Stimulated activated memory B cell treated with anti-CD40 and anti-IgM and Interleukin-4, amounts not matched to agents 10 μg/mL and 1 μg/mL and 100 μg/mL, for 72 hours (primary cell): ENCODE data around the gene ITGB3.

Source experiments
- ATAC-seq: fragments of 150-1000 bp; cut with Tn5 transposase; 2 replicates; pipeline ENCODE4 v1.10.0; 2021
- H3K27ac Mint-ChIP-seq: one replicate; pipeline ENCODE4 v1.8.0; 2022; ENCODE audit warnings: mild to moderate bottlenecking, mixed read lengths
- H3K27me3 Mint-ChIP-seq: one replicate; pipeline ENCODE4 v1.8.0; 2022; ENCODE audit warnings: mixed read lengths
- H3K36me3 Mint-ChIP-seq: one replicate; pipeline ENCODE4 v1.8.0; 2022; ENCODE audit warnings: mixed read lengths
- H3K4me1 Mint-ChIP-seq: one replicate; pipeline ENCODE4 v1.8.0; 2022; ENCODE audit warnings: mixed read lengths
- H3K4me3 Mint-ChIP-seq: one replicate; pipeline ENCODE4 v1.8.0; 2022; ENCODE audit warnings: mild to moderate bottlenecking, moderate library complexity, mixed read lengths
- H3K9me3 Mint-ChIP-seq: one replicate; pipeline ENCODE4 v1.8.0; 2022; ENCODE audit warnings: mixed read lengths

Gene ITGB3

GRCh38 chr17:47230864-47231263 lies 22.8 kb upstream of the ITGB3 start:
- peak; percentile 58 for ATAC-seq
- Mint-ChIP-seq H3K9me3 (no peaks in the 10 kb centered on the region), H3K27me3 (no peaks in the 10 kb centered on the region), H3K4me1 (peaks cover 25% of the 10 kb centered on the region), H3K36me3 (no peaks in the 10 kb centered on the region), H3K27ac (peak overlapping the region; percentile 21), H3K4me3 (peak overlapping the region; percentile 72)

- no peaks in the 10 kb centered on the region for H3K36me3 Mint-ChIP-seq
- H3K9me3 Mint-ChIP-seq = no peaks in the 10 kb centered on the region
- peaks cover 25% of the 10 kb centered on the region for H3K4me1 Mint-ChIP-seq
- peak; percentile 35 for ATAC-seq
- peak overlapping the region; percentile 72 for H3K4me3 Mint-ChIP-seq
- H3K27me3 Mint-ChIP-seq = no peaks in the 10 kb centered on the region
- H3K27ac Mint-ChIP-seq = peak overlapping the region; percentile 21
These were observed 22.3 kb upstream of the ITGB3 start for GRCh38 chr17:47231334-47231733.

DNA sequence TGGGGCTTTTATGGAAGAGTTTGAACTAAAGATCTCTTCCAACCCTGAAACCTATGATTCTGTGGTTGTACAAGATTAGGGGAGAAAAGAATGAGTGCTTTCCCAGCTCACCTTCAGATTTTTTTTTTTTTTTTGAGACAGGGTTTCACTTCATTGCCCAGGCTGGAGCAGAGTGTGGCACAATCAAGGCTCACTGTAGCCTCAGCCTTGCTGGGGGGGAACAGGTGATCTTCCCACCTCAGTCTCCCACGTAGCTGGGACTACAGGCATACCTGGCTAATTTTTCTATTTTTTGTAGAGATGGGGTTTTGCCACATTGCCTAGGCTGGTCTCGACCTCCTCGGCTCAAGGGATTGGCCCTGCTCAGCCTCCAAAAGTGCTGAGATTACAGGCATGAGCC lies 21.8 kb upstream of the ITGB3 start:
- H3K27ac Mint-ChIP-seq = no peak overlapping the region
- ATAC-seq = no peak
- H3K4me3 Mint-ChIP-seq = no peak overlapping the region
- no peaks in the 10 kb centered on the region for H3K27me3 Mint-ChIP-seq
- no peaks in the 10 kb centered on the region for H3K9me3 Mint-ChIP-seq
- H3K4me1 Mint-ChIP-seq = peaks cover 25% of the 10 kb centered on the region
- no peaks in the 10 kb centered on the region for H3K36me3 Mint-ChIP-seq

GRCh38 chr17:47232465-47232864 lies 21.2 kb upstream of the ITGB3 start:
- no peak for ATAC-seq
- Mint-ChIP-seq H3K27ac (peak overlapping the region; percentile 30), H3K9me3 (no peaks in the 10 kb centered on the region), H3K4me3 (no peak overlapping the region), H3K27me3 (no peaks in the 10 kb centered on the region), H3K36me3 (no peaks in the 10 kb centered on the region), H3K4me1 (peaks cover 25% of the 10 kb centered on the region)

- no peak for ATAC-seq
These were observed 18.1 kb upstream of the ITGB3 start for GRCh38 chr17:47235506-47235905.

DNA sequence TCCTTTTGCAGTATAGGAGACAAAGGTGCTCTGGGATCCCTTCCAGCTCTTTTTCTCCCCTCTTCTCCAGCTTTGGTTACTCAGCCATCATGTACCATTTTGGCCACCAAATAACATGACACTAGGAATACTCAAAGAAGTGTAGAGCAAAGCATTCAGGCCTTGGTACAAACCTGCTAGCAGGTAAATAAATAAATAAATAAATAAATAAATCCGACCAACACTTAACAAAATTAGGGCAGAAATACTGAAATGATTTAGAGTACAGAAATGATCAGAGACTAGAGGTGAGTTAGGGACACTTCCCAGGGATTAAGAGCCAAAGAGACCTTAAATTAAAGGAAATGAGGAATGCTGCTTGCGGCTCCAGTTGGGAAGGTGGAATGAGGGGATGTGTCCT lies 17.7 kb upstream of the ITGB3 start:
- Mint-ChIP-seq H3K36me3 (no peaks in the 10 kb centered on the region), H3K27ac (no peak overlapping the region), H3K4me3 (no peak overlapping the region)

More at GRCh38 chr17:47235506-47235905, 18.1 kb upstream of the ITGB3 start:
- no peaks in the 10 kb centered on the region for H3K27me3 Mint-ChIP-seq
- H3K9me3 Mint-ChIP-seq = no peaks in the 10 kb centered on the region
- H3K4me1 Mint-ChIP-seq = peaks cover 25% of the 10 kb centered on the region
- no peaks in the 10 kb centered on the region for H3K36me3 Mint-ChIP-seq
- H3K4me3 Mint-ChIP-seq = no peak overlapping the region
- peak overlapping the region; percentile 45 for H3K27ac Mint-ChIP-seq

DNA sequence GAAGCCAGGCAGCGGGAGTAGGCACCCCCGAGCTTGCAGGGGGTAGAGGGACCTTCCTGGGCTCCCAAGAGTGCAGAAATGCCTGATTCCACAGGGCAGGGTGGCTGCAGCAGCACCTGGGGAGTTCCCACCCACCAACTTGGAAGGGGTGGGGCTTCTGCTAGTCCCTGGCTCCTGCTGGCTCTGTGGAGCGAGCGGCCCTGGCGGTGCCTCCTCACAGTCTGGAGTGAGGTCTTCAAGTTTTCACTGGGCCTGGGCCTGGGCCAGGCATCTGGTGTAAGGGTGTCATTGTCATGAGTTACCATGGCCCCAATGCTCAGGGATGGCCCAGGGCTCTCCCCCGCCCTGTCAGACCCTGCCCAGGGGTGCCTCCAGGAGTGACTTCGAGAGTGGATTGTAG lies 15.8 kb upstream of the ITGB3 start:
- Mint-ChIP-seq H3K36me3 (no peaks in the 10 kb centered on the region), H3K27ac (no peak overlapping the region), H3K9me3 (no peaks in the 10 kb centered on the region), H3K4me3 (no peak overlapping the region), H3K27me3 (no peaks in the 10 kb centered on the region), H3K4me1 (peaks cover 17% of the 10 kb centered on the region)
- no peak for ATAC-seq

More for the DNA sequence above, 17.7 kb upstream of the ITGB3 start:
- Mint-ChIP-seq H3K27me3 (no peaks in the 10 kb centered on the region), H3K9me3 (no peaks in the 10 kb centered on the region), H3K4me1 (peaks cover 25% of the 10 kb centered on the region)
- ATAC-seq = no peak

GRCh38 chr17:47238321-47239010 lies 15.2 kb upstream of the ITGB3 start:
- ATAC-seq = peak; percentile 25
- Mint-ChIP-seq H3K9me3 (no peaks in the 10 kb centered on the region), H3K36me3 (no peaks in the 10 kb centered on the region)

DNA sequence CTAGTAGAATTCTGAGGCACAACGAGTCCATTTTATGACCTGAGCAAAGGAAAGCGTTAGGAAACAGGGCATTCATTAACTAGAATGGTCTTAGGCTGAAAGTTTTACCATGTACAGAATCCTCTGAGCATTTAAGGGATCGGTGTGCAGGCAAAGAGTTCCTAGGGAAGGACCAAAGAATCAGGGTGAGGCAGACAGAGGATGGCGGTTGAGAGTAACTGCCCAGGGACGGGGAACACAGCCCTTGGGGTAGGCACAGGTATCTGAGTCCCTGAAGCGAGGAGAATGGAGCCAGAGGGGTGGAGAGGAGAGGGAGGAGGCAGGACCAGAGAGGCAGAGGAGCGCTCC lies 14.0 kb upstream of the ITGB3 start:
- H3K27ac Mint-ChIP-seq = peak overlapping the region; percentile 69
- peaks cover 31% of the 10 kb centered on the region for H3K4me1 Mint-ChIP-seq
- H3K27me3 Mint-ChIP-seq = no peaks in the 10 kb centered on the region
- no peaks in the 10 kb centered on the region for H3K9me3 Mint-ChIP-seq
- H3K4me3 Mint-ChIP-seq = no peak overlapping the region
- no peaks in the 10 kb centered on the region for H3K36me3 Mint-ChIP-seq
- ATAC-seq = no peak

More at GRCh38 chr17:47238321-47239010, 15.2 kb upstream of the ITGB3 start:
- Mint-ChIP-seq H3K4me3 (no peak overlapping the region), H3K27ac (no peak overlapping the region), H3K4me1 (peaks cover 21% of the 10 kb centered on the region), H3K27me3 (no peaks in the 10 kb centered on the region)

- Mint-ChIP-seq H3K36me3 (no peaks in the 10 kb centered on the region), H3K9me3 (no peaks in the 10 kb centered on the region), H3K27ac (peak overlapping the region; percentile 69), H3K27me3 (no peaks in the 10 kb centered on the region), H3K4me1 (peaks cover 31% of the 10 kb centered on the region), H3K4me3 (no peak overlapping the region)
- peak; percentile 74 for ATAC-seq
These were observed 13.5 kb upstream of the ITGB3 start for GRCh38 chr17:47239967-47240651.

- Mint-ChIP-seq H3K27me3 (no peaks in the 10 kb centered on the region), H3K4me1 (peaks cover 31% of the 10 kb centered on the region), H3K27ac (no peak overlapping the region), H3K36me3 (no peaks in the 10 kb centered on the region), H3K4me3 (no peak overlapping the region), H3K9me3 (no peaks in the 10 kb centered on the region)
- ATAC-seq = no peak
These were observed 12.8 kb upstream of the ITGB3 start for GRCh38 chr17:47240806-47241205.

DNA sequence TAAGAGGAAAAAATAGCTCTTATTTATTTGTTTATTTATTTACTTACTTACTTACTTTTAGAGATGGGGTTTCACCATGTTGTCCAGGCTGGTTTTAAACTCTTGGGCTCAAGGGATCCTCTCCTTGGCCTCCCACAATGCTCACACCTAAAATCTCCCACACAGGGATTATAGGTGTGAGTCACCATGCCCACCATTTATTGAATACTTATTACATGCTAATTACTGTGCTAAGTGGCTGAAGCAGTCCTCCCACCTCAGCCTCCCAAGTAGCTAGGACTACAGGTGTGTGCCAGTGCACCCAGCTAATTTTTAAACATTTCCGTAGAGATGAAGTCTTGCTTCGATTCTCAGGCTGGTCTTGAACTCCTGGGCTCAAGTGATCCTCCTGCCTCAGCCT lies 11.0 kb upstream of the ITGB3 start:
- ATAC-seq = no peak
- Mint-ChIP-seq H3K4me1 (peaks cover 31% of the 10 kb centered on the region), H3K4me3 (no peak overlapping the region), H3K36me3 (no peaks in the 10 kb centered on the region), H3K27ac (no peak overlapping the region), H3K27me3 (no peaks in the 10 kb centered on the region), H3K9me3 (no peaks in the 10 kb centered on the region)

DNA sequence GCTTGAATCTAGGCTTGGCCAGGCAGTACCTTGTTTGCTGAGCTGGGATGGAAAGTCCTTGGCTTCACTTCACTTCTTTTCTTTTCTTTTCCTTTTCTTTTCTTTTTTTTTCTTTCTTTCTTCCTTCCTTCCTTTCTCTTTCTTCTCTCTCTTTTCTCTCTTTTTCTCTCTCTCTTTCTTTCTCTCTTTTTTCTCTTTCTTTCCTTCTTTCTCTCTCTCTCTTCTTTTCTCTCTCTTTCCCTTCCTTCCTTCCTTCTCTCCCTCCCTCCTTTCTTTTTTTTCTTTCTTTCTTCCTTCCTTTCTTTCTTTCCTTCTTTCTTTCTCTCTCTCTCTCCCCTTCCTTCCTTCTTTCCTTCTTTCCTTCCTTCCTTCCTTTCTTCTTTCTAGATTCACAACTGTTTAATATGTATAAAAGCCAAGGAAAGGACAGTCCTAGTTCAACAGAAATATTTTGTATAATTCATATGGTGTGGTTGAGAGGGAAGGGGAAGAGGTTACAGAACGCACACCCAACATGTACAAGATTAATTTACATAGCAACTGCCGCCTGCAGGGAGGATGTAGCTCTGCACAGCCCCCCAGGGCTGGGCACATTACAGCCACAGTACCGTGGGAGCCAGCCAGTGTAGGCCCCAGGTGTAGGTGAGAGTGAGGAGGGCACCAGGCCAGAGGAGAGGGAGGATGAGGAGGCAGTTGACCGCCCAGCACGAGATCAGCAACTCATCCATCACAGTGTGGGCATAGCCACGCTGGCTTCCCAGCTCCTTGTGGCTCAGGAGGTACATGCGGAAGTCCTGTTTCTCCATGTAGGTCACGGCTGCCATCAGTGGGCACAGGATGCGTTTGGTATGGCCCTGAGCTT lies 9.7 kb upstream of the ITGB3 start:
- H3K36me3 Mint-ChIP-seq = no peaks in the 10 kb centered on the region
- peak; percentile 35 for ATAC-seq
- H3K27ac Mint-ChIP-seq = peak overlapping the region; percentile 60
- no peaks in the 10 kb centered on the region for H3K9me3 Mint-ChIP-seq
- H3K27me3 Mint-ChIP-seq = no peaks in the 10 kb centered on the region
- H3K4me1 Mint-ChIP-seq = peaks cover 31% of the 10 kb centered on the region
- no peak overlapping the region for H3K4me3 Mint-ChIP-seq

- H3K36me3 Mint-ChIP-seq = no peaks in the 10 kb centered on the region
- no peaks in the 10 kb centered on the region for H3K27me3 Mint-ChIP-seq
- peaks cover 26% of the 10 kb centered on the region for H3K4me1 Mint-ChIP-seq
- no peak for ATAC-seq
- H3K4me3 Mint-ChIP-seq = no peak overlapping the region
- no peaks in the 10 kb centered on the region for H3K9me3 Mint-ChIP-seq
- no peak overlapping the region for H3K27ac Mint-ChIP-seq
These were observed 8.9 kb upstream of the ITGB3 start for GRCh38 chr17:47244697-47245096.

DNA sequence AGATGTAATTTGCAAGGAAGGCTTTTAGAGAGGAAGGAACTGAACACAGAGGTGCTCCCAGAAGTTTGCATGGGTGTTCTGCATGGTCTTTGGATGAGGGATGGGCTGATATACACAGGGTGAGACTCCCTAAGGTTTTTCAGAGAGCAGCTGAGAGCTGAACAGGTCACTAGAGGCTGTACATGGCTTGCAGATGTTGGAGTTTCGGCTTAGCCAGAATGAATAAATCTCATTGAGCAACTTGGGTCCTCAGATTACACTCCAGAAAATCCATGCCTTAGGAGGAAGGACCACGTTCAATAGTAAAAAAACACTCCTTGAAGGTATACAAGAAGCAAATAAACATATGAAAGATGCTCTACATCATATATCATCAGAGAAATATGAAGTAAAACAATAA lies 7.5 kb upstream of the ITGB3 start:
- H3K36me3 Mint-ChIP-seq = no peaks in the 10 kb centered on the region
- no peaks in the 10 kb centered on the region for H3K9me3 Mint-ChIP-seq
- H3K4me3 Mint-ChIP-seq = no peak overlapping the region
- H3K4me1 Mint-ChIP-seq = peaks cover 14% of the 10 kb centered on the region
- no peaks in the 10 kb centered on the region for H3K27me3 Mint-ChIP-seq
- ATAC-seq = no peak
- H3K27ac Mint-ChIP-seq = no peak overlapping the region
